Measurements from ENCODE around the gene RFX2. TPM values are rescaled to one million over a fixed set of nuclear protein-coding genes. Genes with fewer than 3 reads are reported as not detected.

RFX2 gene
- total and polyA plus RNA-seq, 7 experiments from 2014 or later, result 3.8 to 18.4 (median 8.2) TPM

- Histone ChIP-seq H3K4me3 (ENCODE audit: low read length) (no peak overlapping the region), H3K27me3 (ENCODE audit: control insufficient read depth in 2 of 2, insufficient read depth in 2 of 2, low read length in 2 of 2) (no peaks in the 10 kb centered on the region), H3K4me1 (ENCODE audit: control insufficient read depth in 2 of 2, insufficient read depth in 2 of 2, low read length in 2 of 2) (peaks cover 0 to 4% of the 10 kb centered on the region in 2 donors), H3K36me3 (ENCODE audit: control insufficient read depth in 2 of 3, insufficient read depth in 3 of 3, low read length in 3 of 3) (no peaks in the 10 kb centered on the region), H3K27ac (ENCODE audit: low read depth, low read length) (no peak overlapping the region), H3K9me3 (ENCODE audit: control insufficient read depth in 2 of 3, low read length in 3 of 3) (no peaks in the 10 kb centered on the region)
- H3K27me3 Mint-ChIP-seq, result peaks cover 0 to 11% (median 0%) of the 10 kb centered on the region in 5 donors
- H3K4me1 Mint-ChIP-seq, result peaks cover 15 to 46% (median 29%) of the 10 kb centered on the region in 7 donors
- peak overlapping the region in 7 of 9 donors; percentile 0 to 92 (median 60) for H3K27ac Mint-ChIP-seq
- H3K36me3 Mint-ChIP-seq, result peaks cover 0 to 4% (median 0%) of the 10 kb centered on the region in 5 donors
- ATAC-seq (no peak), DNase-seq (peak in 1 of 9 donors; percentile 21)
- H3K4me3 Mint-ChIP-seq, result peak overlapping the region; percentile 62 to 81 (median 68)
- intact Hi-C loops (cut with micrococcal nuclease), result no loop called here
- peaks cover 0 to 1% (median 0%) of the 10 kb centered on the region in 11 donors for H3K9me3 Mint-ChIP-seq
- CTCF ChIA-PET, result interaction anchor here (0.6 kb wide), 1 partner anchor 179 kb away, joined by 3 read pairs; no protein-coding TSS in a partner anchor
- POLR2A ChIA-PET, result no interaction called here
Observed at GRCh38 chr19:6060600-6061375, 49.5 kb downstream of the RFX2 start.

- Histone ChIP-seq H3K9me3 (ENCODE audit: control insufficient read depth in 2 of 3, low read length in 3 of 3) (no peaks in the 10 kb centered on the region), H3K4me1 (ENCODE audit: control insufficient read depth in 2 of 2, insufficient read depth in 2 of 2, low read length in 2 of 2) (peaks cover 0 to 4% of the 10 kb centered on the region in 2 donors), H3K27ac (ENCODE audit: low read depth, low read length) (no peak overlapping the region), H3K4me3 (ENCODE audit: low read length) (no peak overlapping the region), H3K36me3 (ENCODE audit: control insufficient read depth in 2 of 3, insufficient read depth in 3 of 3, low read length in 3 of 3) (no peaks in the 10 kb centered on the region), H3K27me3 (ENCODE audit: control insufficient read depth in 2 of 2, insufficient read depth in 2 of 2, low read length in 2 of 2) (no peaks in the 10 kb centered on the region)
- ATAC-seq, result no peak
- no peak for DNase-seq
- intact Hi-C loops (cut with micrococcal nuclease), result no loop called here
- H3K9me3 Mint-ChIP-seq, result peaks cover 0 to 1% (median 0%) of the 10 kb centered on the region in 11 donors
- CTCF ChIA-PET, result interaction anchor here (0.6 kb wide), 1 partner anchor 178 kb away, joined by 3 read pairs; no protein-coding TSS in a partner anchor
- POLR2A ChIA-PET, result no interaction called here
- H3K4me3 Mint-ChIP-seq, result peak overlapping the region; percentile 62 to 81 (median 68)
- peaks cover 0 to 11% (median 0%) of the 10 kb centered on the region in 5 donors for H3K27me3 Mint-ChIP-seq
- H3K4me1 Mint-ChIP-seq, result peaks cover 15 to 42% (median 25%) of the 10 kb centered on the region in 7 donors
- peak overlapping the region in 6 of 9 donors; percentile 0 to 75 (median 25) for H3K27ac Mint-ChIP-seq
- H3K36me3 Mint-ChIP-seq, result peaks cover 0 to 4% (median 0%) of the 10 kb centered on the region in 5 donors
Observed at GRCh38 chr19:6059988-6060599, 50.2 kb downstream of the RFX2 start.

DNA sequence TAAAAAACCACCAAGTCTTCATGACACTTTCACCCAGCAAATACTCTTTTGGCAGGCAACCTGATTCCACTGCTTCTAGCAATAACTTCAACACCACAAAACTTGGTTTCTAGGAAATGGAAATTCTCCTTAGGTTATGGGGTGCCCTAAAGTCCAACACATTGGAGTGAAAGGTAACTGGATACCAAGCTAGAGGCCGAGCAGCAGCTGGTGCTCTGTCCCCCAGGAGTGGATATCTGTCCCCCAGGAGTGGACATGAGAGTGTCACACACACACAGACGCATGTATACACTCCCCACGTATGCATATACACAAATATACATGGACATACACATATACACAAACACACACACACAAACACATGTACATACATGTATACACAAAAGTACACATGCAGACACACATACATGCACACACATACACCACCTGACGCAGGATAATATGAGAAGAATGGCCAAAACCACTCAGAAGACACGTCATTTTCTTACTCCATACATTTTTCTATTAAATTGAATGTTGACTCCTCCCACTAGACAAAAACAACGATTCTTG lies 50.8 kb downstream of the RFX2 start:
- intact Hi-C loops (cut with micrococcal nuclease), result no loop called here
- H3K27me3 Mint-ChIP-seq, result peaks cover 0 to 11% (median 3%) of the 10 kb centered on the region in 5 donors
- Histone ChIP-seq H3K9me3 (ENCODE audit: control insufficient read depth in 2 of 3, low read length in 3 of 3) (no peaks in the 10 kb centered on the region), H3K27me3 (ENCODE audit: control insufficient read depth in 2 of 2, insufficient read depth in 2 of 2, low read length in 2 of 2) (no peaks in the 10 kb centered on the region), H3K4me1 (ENCODE audit: control insufficient read depth in 2 of 2, insufficient read depth in 2 of 2, low read length in 2 of 2) (peaks cover 0 to 4% of the 10 kb centered on the region in 2 donors), H3K27ac (ENCODE audit: low read depth, low read length) (no peak overlapping the region), H3K36me3 (ENCODE audit: control insufficient read depth in 2 of 3, insufficient read depth in 3 of 3, low read length in 3 of 3) (no peaks in the 10 kb centered on the region), H3K4me3 (ENCODE audit: low read length) (no peak overlapping the region)
- H3K36me3 Mint-ChIP-seq, result peaks cover 0 to 4% (median 0%) of the 10 kb centered on the region in 5 donors
- ATAC-seq (no peak), DNase-seq (no peak)
- H3K9me3 Mint-ChIP-seq, result peaks cover 0 to 3% (median 0%) of the 10 kb centered on the region in 11 donors
- H3K4me3 Mint-ChIP-seq, result peak overlapping the region in 1 of 10 donors; percentile 76
- ChIA-PET CTCF (no interaction called here), POLR2A (no interaction called here)
- H3K27ac Mint-ChIP-seq, result peak overlapping the region in 3 of 9 donors; percentile 0 to 75 (median 5)
- H3K4me1 Mint-ChIP-seq, result peaks cover 15 to 42% (median 25%) of the 10 kb centered on the region in 7 donors

- Histone ChIP-seq H3K9me3 (ENCODE audit: control insufficient read depth in 2 of 3, low read length in 3 of 3) (no peaks in the 10 kb centered on the region), H3K36me3 (ENCODE audit: control insufficient read depth in 2 of 3, insufficient read depth in 3 of 3, low read length in 3 of 3) (no peaks in the 10 kb centered on the region), H3K4me3 (ENCODE audit: low read length) (no peak overlapping the region), H3K4me1 (ENCODE audit: control insufficient read depth in 2 of 2, insufficient read depth in 2 of 2, low read length in 2 of 2) (peaks cover 0 to 4% of the 10 kb centered on the region in 2 donors), H3K27ac (ENCODE audit: low read depth, low read length) (no peak overlapping the region), H3K27me3 (ENCODE audit: control insufficient read depth in 2 of 2, insufficient read depth in 2 of 2, low read length in 2 of 2) (no peaks in the 10 kb centered on the region)
- Mint-ChIP-seq H3K9me3 (peaks cover 0 to 4% (median 0%) of the 10 kb centered on the region in 11 donors), H3K27ac (no peak overlapping the region), H3K36me3 (peaks cover 0 to 4% (median 0%) of the 10 kb centered on the region in 5 donors), H3K4me3 (no peak overlapping the region), H3K4me1 (peaks cover 15 to 42% (median 25%) of the 10 kb centered on the region in 7 donors), H3K27me3 (peaks cover 0 to 5% (median under 1%) of the 10 kb centered on the region in 5 donors)
- DNase-seq (no peak), ATAC-seq (no peak)
- ChIA-PET CTCF (no interaction called here), POLR2A (no interaction called here)
- intact Hi-C loops (cut with micrococcal nuclease), result no loop called here
Observed at GRCh38 chr19:6058518-6059201, 51.6 kb downstream of the RFX2 start.

DNA sequence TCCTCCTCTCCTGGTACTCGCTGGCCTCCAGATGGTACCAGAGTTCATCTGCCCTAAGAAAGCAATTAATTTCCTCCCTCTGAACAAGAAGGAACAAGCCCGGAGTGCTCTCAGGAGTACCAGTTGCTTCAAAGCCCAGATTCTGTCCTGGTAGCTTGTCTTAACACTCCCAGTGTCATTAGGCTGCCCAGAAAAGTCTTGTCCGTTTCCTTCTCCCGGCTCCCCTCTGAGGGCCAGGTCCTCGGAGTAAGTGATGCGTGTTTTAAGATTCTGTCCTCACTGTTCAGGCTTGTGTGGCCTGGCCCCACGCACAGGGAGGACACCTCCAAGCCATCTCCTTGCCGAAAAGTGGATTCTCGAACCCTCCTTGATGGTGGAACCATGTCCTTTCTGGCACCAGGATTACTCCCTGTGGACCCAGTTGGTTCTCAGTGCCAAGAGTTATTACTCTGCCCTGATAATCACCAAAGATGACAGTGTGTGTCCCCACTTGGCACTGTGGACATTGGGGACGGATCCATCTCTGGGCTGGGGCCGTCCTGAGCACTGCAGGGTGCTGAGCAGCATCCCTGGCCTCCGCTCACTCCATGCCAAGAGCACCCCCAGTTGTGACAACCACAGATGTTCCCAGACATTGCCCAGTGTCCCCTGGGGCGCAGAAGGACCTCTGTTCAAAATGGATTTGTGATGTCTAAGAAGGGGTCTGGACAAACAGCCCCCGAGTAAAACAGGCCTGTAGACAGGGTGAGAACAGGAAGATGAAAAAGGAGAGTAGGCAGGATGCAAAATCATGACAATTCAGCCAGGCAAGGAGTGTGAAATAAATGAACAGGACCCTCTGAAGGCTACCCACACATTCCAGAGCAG lies 52.4 kb downstream of the RFX2 start:
- Mint-ChIP-seq H3K36me3 (peaks cover 0 to 4% (median 0%) of the 10 kb centered on the region in 5 donors), H3K4me3 (no peak overlapping the region), H3K4me1 (peaks cover 15 to 40% (median 25%) of the 10 kb centered on the region in 7 donors), H3K27ac (no peak overlapping the region), H3K27me3 (peaks cover 0 to 9% (median 0%) of the 10 kb centered on the region in 5 donors), H3K9me3 (peaks cover 0 to 4% (median 0%) of the 10 kb centered on the region in 11 donors)
- no peak overlapping the region for H3K27ac ChIP-seq (ENCODE audit: low read depth, low read length)
- DNase-seq (no peak), ATAC-seq (no peak)
- peaks cover 0 to 4% of the 10 kb centered on the region in 2 donors for H3K4me1 ChIP-seq (ENCODE audit: control insufficient read depth in 2 of 2, insufficient read depth in 2 of 2, low read length in 2 of 2)
- no peaks in the 10 kb centered on the region for H3K9me3 ChIP-seq (ENCODE audit: control insufficient read depth in 2 of 3, low read length in 3 of 3)
- no peaks in the 10 kb centered on the region for H3K36me3 ChIP-seq (ENCODE audit: control insufficient read depth in 2 of 3, insufficient read depth in 3 of 3, low read length in 3 of 3)
- no peaks in the 10 kb centered on the region for H3K27me3 ChIP-seq (ENCODE audit: control insufficient read depth in 2 of 2, insufficient read depth in 2 of 2, low read length in 2 of 2)
- ChIA-PET CTCF (no interaction called here), POLR2A (no interaction called here)
- intact Hi-C loops (cut with micrococcal nuclease), result no loop called here
- no peak overlapping the region for H3K4me3 ChIP-seq (ENCODE audit: low read length)

Measured in naive thymus-derived CD4-positive, alpha-beta T cell (primary cell).